ENCODE data around the gene DGKD.

GRCh38 chr2:233328922-233329321, 25.4 kb upstream of the DGKD start:
- no peak for TF ChIP-seq POLR2AphosphoS5 (IDR thresholded peaks at IDR 0.05)
- TF ChIP-seq, protein P1, sequence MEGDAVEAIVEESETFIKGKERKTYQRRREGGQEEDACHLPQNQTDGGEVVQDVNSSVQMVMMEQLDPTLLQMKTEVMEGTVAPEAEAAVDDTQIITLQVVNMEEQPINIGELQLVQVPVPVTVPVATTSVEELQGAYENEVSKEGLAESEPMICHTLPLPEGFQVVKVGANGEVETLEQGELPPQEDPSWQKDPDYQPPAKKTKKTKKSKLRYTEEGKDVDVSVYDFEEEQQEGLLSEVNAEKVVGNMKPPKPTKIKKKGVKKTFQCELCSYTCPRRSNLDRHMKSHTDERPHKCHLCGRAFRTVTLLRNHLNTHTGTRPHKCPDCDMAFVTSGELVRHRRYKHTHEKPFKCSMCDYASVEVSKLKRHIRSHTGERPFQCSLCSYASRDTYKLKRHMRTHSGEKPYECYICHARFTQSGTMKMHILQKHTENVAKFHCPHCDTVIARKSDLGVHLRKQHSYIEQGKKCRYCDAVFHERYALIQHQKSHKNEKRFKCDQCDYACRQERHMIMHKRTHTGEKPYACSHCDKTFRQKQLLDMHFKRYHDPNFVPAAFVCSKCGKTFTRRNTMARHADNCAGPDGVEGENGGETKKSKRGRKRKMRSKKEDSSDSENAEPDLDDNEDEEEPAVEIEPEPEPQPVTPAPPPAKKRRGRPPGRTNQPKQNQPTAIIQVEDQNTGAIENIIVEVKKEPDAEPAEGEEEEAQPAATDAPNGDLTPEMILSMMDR (IDR thresholded peaks at IDR 0.05) = no peak
